ENCODE measurements around the gene STXBP6. TPM values are rescaled to one million over a fixed set of nuclear protein-coding genes. Genes with fewer than 3 reads are reported as not detected.

Gene STXBP6
- total RNA-seq, 4 donors from 2014 or later, result 11.9 to 30.5 (median 14.6) TPM

- Histone ChIP-seq H3K27ac (no peak overlapping the region), H3K4me3 (no peak overlapping the region), H3K36me3 (no peaks in the 10 kb centered on the region), H3K27me3 (no peaks in the 10 kb centered on the region), H3K9me3 (no peaks in the 10 kb centered on the region), H3K4me1 (no peaks in the 10 kb centered on the region)
- no peak for DNase-seq
- TF ChIP-seq CTCF (IDR thresholded peaks at IDR 0.05), result no peak
- TF ChIP-seq POLR2A (IDR thresholded peaks at IDR 0.05), result no peak
- intact Hi-C loops (cut with DNase I; ENCODE audit: low total_unique reads), result no loop called here
Observed at GRCh38 chr14:25092258-25092740, 42.4 kb upstream of the STXBP6 start.

DNA sequence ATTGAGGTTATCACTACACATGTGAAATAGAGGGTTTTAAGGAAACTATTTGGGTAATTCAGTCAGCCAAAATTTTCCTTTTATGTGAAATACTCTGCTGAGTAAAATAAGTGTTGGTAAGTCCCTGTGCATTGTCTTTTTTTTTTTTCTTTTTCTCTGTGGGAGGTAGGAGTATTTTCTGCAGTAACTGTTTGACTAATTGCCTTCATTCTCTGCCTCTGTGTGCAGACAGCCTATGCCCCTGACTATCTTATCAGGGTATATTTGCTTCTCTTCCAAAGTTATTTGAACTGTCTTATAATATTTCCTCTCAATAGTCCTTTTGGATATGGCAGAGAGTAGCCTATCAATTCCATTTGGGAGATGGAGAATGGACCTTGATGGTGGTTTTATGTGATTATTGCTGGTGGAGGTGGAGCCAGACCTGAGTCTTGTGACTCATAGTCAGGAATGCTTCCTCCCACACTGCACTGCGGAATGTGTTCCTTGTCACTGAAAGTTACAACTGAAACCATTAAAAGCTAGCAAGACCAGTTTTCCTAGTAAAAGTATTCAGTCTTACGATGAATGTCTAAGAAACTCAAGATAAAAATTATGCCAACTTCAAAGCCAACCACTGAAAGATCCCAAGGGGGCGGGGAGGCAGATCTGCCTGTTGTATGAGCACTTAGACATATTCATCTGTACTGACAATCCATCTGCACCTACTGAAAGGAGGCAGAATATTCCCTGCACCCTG is 40.9 kb upstream of the STXBP6 start:
- H3K27ac ChIP-seq, result no peak overlapping the region
- DNase-seq, result no peak
- no peaks in the 10 kb centered on the region for H3K9me3 ChIP-seq
- H3K4me1 ChIP-seq, result no peaks in the 10 kb centered on the region
- intact Hi-C loops (cut with DNase I; ENCODE audit: low total_unique reads), result no loop called here
- TF ChIP-seq CTCF (IDR thresholded peaks at IDR 0.05) (no peak), POLR2A (IDR thresholded peaks at IDR 0.05) (no peak)
- no peaks in the 10 kb centered on the region for H3K36me3 ChIP-seq
- H3K4me3 ChIP-seq, result no peak overlapping the region
- no peaks in the 10 kb centered on the region for H3K27me3 ChIP-seq

DNA sequence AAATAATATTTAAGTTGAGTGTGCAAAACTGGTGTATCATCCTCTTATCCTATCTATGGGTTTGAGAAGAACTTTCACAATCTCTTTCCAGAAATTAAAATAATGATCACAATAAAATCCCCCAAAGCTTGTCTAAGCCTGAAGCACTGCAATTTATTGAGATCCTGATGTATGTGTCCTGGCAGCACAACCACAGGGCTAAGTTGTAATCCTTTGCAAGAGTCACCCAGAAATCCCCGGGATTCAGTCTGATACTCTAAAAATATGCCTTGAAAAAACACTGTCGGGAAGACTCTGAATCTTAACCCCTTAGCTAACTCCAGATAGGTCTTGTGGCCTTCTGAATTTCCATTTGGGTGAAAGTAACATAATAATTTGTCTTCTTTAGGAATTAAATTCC is 40.3 kb upstream of the STXBP6 start:
- Histone ChIP-seq H3K27ac (no peak overlapping the region), H3K9me3 (no peaks in the 10 kb centered on the region), H3K4me1 (no peaks in the 10 kb centered on the region), H3K4me3 (no peak overlapping the region), H3K27me3 (no peaks in the 10 kb centered on the region), H3K36me3 (no peaks in the 10 kb centered on the region)
- intact Hi-C loops (cut with DNase I; ENCODE audit: low total_unique reads), result no loop called here
- no peak for DNase-seq
- no peak for TF ChIP-seq CTCF (IDR thresholded peaks at IDR 0.05)

DNA sequence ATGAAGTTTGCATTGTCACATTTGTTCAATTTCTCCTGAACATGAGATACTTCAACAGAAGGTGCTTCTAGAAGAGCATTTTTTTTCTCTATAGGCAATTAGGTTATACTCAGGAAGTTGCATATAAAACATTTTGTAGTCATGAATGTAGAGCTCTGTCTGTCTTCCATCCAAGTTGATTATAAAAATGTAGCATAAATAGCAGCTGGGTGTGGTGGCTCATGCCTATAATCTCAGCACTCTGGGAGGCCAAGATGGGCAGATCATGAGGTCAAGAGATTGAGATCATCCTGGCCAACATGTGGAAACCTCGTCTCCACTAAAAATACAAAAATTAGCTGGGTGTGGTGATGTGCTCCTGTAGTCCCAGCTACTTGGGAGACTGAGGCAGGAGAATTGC is 39.5 kb upstream of the STXBP6 start:
- no peaks in the 10 kb centered on the region for H3K27me3 ChIP-seq
- H3K36me3 ChIP-seq, result no peaks in the 10 kb centered on the region
- H3K27ac ChIP-seq, result no peak overlapping the region
- TF ChIP-seq CTCF (IDR thresholded peaks at IDR 0.05), result no peak
- no peak for TF ChIP-seq POLR2A (IDR thresholded peaks at IDR 0.05)
- DNase-seq, result no peak
- H3K9me3 ChIP-seq, result no peaks in the 10 kb centered on the region
- H3K4me3 ChIP-seq, result no peak overlapping the region
- intact Hi-C loops (cut with DNase I; ENCODE audit: low total_unique reads), result no loop called here
- no peaks in the 10 kb centered on the region for H3K4me1 ChIP-seq

DNA sequence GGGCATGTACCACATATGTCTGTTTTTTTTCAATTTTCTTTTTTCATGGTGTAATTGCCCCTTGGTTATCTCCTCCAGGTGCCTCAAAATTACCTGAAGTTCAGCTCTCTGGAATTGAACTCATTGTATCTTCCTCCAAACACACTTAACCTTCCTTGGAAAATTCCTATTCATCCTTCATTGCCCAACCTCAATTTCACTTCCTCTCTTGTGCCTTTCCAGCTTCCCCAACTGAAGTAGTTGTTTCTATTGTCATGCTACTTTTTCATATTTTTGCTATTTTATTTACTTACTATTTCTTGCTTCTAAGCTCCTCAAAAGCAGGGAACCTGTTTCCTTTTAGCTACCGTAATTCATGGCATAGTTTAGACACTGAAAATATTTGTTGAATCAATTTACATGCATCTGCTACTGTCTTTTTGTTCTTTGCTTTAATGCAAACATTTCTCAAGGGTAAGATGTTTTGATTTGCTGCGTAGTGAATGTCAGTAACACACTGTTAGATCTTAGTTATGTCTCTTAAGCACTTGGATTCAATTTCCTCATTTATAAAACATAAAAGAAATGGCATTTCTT is 37.0 kb upstream of the STXBP6 start:
- Histone ChIP-seq H3K36me3 (no peaks in the 10 kb centered on the region), H3K27ac (no peak overlapping the region), H3K9me3 (no peaks in the 10 kb centered on the region), H3K4me1 (no peaks in the 10 kb centered on the region), H3K27me3 (no peaks in the 10 kb centered on the region), H3K4me3 (no peak overlapping the region)
- DNase-seq, result no peak
- intact Hi-C loops (cut with DNase I; ENCODE audit: low total_unique reads), result no loop called here
- no peak for TF ChIP-seq CTCF (IDR thresholded peaks at IDR 0.05)
- no peak for TF ChIP-seq POLR2A (IDR thresholded peaks at IDR 0.05)

All from uterus (tissue), 4 donors.